Measurements from ENCODE around the gene FCAMR.

The FCAMR gene

DNA sequence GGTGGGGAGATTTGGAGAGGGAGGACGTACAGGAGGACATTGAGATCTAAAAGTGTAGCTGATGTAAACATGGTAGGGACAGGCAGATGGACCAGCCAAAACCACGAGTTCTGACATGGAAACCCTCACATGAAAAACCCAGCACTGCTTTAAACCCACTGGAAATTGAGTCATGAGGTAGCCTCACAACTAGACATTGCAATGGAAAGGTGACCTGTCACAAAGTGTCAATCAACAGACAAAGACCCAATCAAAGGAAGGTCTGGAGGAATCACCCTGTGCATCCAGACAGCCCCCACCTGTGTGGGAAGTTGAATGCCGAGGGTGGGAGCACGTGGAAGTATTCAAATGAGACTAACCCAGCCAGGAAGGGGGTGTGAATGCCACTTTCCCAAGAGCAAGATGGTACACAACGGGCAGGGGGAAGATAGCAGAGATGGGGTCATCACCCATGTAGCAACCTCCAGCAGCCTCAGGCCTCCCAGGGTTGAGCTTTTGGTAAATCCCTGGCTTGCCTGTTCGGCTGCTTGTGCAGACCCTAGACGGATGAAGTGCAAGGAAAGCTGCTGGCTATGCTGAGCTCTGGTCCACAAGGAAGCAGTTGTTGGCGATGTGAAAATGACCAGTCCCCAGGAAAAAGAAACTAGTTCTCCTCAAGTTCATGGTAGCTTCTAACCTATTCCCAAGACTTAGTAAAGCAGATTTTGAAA is 54.1 kb downstream of the FCAMR start:
- 79% methylated on average over 8 of the region's 8 CpGs for WGBS
- Histone ChIP-seq H3K27ac (ENCODE audit: low read depth, low read length) (no peak overlapping the region), H3K9ac (ENCODE audit: low read depth, low read length) (no peak overlapping the region), H3K36me3 (ENCODE audit: insufficient read depth, low read length) (no peaks in the 10 kb centered on the region), H3K27me3 (ENCODE audit: insufficient read depth, low read length) (peaks cover 3% of the 10 kb centered on the region; the same call in 1 of the 2 replicates), H3K4me3 (ENCODE audit: low read length) (no peak overlapping the region), H3K4me1 (ENCODE audit: insufficient read depth, low read length) (no peaks in the 10 kb centered on the region), H3K9me3 (ENCODE audit: insufficient read depth, low read depth, low read length) (no peaks in the 10 kb centered on the region)

DNA sequence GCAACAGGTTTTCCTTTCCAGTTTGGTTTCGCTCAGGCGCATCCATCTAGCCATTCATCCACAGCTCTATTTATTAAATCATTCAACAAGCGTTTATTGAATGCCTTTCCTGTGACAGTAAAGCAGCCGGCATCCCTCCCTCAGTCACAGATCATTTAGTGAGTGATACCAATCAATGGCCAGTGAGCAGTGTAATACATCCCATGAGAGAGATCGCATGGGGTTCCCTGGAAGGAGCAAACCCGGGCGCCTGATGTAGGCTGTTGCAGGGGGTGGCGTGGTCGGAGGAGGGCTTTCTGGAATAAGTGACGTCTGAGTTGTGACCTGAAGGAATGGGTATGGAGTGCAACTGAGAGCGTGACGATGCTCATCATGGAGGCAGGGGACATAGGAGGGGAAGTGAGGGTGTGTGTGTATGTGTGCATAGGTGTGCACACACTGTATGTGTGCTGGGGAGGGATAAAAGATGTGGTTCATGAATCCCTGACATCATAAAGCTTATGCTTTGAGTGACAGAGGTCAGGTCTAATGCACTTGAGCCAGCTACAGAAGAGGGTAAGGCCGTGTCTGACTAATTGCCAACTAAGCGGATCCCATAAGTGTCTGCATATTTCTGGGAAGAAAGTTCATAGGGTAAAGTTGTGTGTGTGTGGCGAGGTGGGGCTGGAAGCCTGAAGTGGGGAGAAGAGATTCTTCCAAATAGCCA is 55.1 kb downstream of the FCAMR start:
- Histone ChIP-seq H3K9ac (ENCODE audit: low read depth, low read length) (no peak overlapping the region), H3K27ac (ENCODE audit: low read depth, low read length) (no peak overlapping the region), H3K27me3 (ENCODE audit: insufficient read depth, low read length) (peaks cover 11% of the 10 kb centered on the region), H3K9me3 (ENCODE audit: insufficient read depth, low read depth, low read length) (no peaks in the 10 kb centered on the region), H3K4me1 (ENCODE audit: insufficient read depth, low read length) (no peaks in the 10 kb centered on the region), H3K4me3 (ENCODE audit: low read length) (no peak overlapping the region), H3K36me3 (ENCODE audit: insufficient read depth, low read length) (no peaks in the 10 kb centered on the region)
- 91% methylated on average over 15 of the region's 15 CpGs for WGBS

DNA sequence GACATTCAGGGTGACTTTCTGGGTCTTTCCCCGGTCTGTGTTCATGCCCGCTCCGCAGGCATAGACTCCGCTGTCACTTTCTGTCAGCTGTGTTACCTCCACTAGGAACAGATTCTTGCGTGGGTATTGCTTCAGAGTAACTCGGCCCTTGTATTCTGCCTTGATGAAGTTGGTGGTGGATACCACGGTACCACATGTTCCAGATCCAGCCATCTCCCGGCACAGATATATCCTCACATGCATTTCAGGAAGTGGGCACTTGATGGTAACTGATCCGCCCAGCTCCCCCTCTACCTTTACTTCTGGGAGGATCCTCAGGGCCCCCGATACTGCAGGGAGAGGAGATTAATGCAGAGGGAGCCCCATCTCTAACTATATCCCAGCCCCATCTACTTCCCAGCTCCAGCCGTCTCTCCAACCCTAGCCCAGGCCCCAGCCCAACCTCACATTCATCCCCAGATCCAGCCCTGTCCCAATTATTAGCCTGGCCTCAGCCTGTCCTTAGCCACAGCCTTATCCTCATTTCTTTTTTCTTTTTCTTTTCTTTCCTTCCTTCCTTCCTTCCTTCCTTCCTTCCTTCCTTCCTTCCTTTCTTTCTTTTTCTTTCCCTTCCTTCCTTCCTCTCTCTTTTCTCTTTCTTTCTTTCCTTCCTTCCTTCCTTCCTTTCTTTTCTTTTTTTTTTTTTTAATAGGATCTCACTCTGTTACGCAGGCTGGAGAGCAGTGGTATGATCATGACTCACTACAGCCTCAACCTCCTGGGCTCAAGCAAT is 56.3 kb downstream of the FCAMR start:
- H3K9ac ChIP-seq (ENCODE audit: low read depth, low read length) = no peak overlapping the region
- H3K9me3 ChIP-seq (ENCODE audit: insufficient read depth, low read depth, low read length) = no peaks in the 10 kb centered on the region
- no peaks in the 10 kb centered on the region for H3K36me3 ChIP-seq (ENCODE audit: insufficient read depth, low read length)
- WGBS = 91% methylated on average over 11 of the region's 12 CpGs
- H3K4me1 ChIP-seq (ENCODE audit: insufficient read depth, low read length) = no peaks in the 10 kb centered on the region
- peaks cover 23% of the 10 kb centered on the region for H3K27me3 ChIP-seq (ENCODE audit: insufficient read depth, low read length)
- no peak overlapping the region for H3K27ac ChIP-seq (ENCODE audit: low read depth, low read length)
- H3K4me3 ChIP-seq (ENCODE audit: low read length) = no peak overlapping the region

DNA sequence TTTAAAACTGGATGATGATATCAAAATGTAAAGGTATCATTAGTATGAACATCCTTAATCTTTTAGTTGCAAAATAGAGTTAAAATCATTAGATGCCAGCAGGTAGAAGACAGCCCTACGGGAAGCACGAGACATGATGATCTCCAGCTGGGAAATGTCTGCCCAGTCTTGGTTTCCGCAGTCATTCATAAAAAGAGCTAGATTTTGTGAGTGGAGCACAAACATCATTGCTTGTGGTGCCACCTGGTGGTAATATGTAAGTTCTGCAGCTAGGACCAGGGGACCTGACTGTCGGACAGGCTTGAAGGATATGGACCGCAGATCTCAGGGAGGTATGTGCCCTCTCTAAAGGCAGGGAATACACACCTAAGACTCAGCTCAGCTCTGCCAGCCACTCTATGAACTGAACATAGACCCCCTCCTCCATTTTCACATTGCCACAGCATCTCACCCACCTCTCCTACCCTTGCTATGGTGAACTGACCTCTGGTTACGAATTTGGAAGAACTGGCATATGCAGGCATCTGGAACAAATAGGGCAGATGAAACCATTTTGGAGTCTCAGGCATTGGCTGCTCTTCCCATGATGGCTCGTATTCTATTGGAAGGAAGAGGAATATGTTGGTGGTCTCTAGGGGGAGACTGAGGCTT is 57.7 kb downstream of the FCAMR start:
- peaks cover 37% of the 10 kb centered on the region for H3K27me3 ChIP-seq (ENCODE audit: insufficient read depth, low read length)
- no peaks in the 10 kb centered on the region for H3K36me3 ChIP-seq (ENCODE audit: insufficient read depth, low read length)
- WGBS = 33% methylated on average over 7 of the region's 7 CpGs
- no peak overlapping the region for H3K4me3 ChIP-seq (ENCODE audit: low read length)
- no peaks in the 10 kb centered on the region for H3K9me3 ChIP-seq (ENCODE audit: insufficient read depth, low read depth, low read length)
- H3K4me1 ChIP-seq (ENCODE audit: insufficient read depth, low read length) = peaks cover 3% of the 10 kb centered on the region; the same call in 1 of the 2 replicates
- no peak overlapping the region for H3K27ac ChIP-seq (ENCODE audit: low read depth, low read length)
- no peak overlapping the region for H3K9ac ChIP-seq (ENCODE audit: low read depth, low read length)

- no peak overlapping the region for H3K4me3 ChIP-seq (ENCODE audit: low read length)
- no peaks in the 10 kb centered on the region for H3K9me3 ChIP-seq (ENCODE audit: insufficient read depth, low read depth, low read length)
- peaks cover 6% of the 10 kb centered on the region; the same call in 1 of the 2 replicates for H3K4me1 ChIP-seq (ENCODE audit: insufficient read depth, low read length)
- no peaks in the 10 kb centered on the region for H3K36me3 ChIP-seq (ENCODE audit: insufficient read depth, low read length)
- no CpG with 5 or more reads among the region's 1 CpG for WGBS
- no peak overlapping the region for H3K9ac ChIP-seq (ENCODE audit: low read depth, low read length)
- H3K27ac ChIP-seq (ENCODE audit: low read depth, low read length) = no peak overlapping the region
- H3K27me3 ChIP-seq (ENCODE audit: insufficient read depth, low read length) = peaks cover 41% of the 10 kb centered on the region
These were observed 59.1 kb downstream of the FCAMR start for GRCh38 chr1:206911064-206911663.

DNA sequence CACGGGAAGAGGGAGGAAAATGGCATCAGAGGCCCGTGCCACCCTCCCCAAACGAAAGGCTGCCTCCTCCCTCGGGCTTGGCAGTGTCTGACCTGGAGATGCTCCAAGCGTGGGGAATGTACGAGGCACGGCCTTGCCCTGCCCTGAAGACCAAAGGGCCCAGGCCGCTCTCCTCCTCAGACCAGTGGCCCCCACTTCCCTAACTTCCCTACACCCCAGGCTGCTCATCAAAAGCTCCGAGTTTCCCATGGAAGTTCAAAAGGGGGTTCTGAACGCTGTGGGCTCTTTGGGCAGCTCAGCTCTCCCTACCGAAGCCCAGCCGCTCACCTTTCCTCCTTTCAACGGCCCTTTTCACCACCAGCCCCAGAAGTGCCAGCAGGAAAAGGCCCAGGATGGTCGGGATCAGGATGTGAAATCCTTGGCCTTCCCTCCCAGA is 60.4 kb downstream of the FCAMR start:
- peak overlapping the region; percentile 30; the same call in 1 of the 2 replicates for H3K9ac ChIP-seq (ENCODE audit: low read depth, low read length)
- WGBS = 18% methylated on average over 14 of the region's 14 CpGs
- peaks cover 6% of the 10 kb centered on the region; the same call in 1 of the 2 replicates for H3K4me1 ChIP-seq (ENCODE audit: insufficient read depth, low read length)
- peaks cover 41% of the 10 kb centered on the region for H3K27me3 ChIP-seq (ENCODE audit: insufficient read depth, low read length)
- no peaks in the 10 kb centered on the region for H3K9me3 ChIP-seq (ENCODE audit: insufficient read depth, low read depth, low read length)
- H3K27ac ChIP-seq (ENCODE audit: low read depth, low read length) = no peak overlapping the region
- H3K4me3 ChIP-seq (ENCODE audit: low read length) = peak overlapping the region; percentile 66
- H3K36me3 ChIP-seq (ENCODE audit: insufficient read depth, low read length) = no peaks in the 10 kb centered on the region

- H3K4me1 ChIP-seq (ENCODE audit: insufficient read depth, low read length) = peaks cover 6% of the 10 kb centered on the region; the same call in 1 of the 2 replicates
- peak overlapping the region; percentile 47 for H3K9ac ChIP-seq (ENCODE audit: low read depth, low read length)
- WGBS = under 1% methylated on average over 69 of the region's 69 CpGs
- no peaks in the 10 kb centered on the region for H3K36me3 ChIP-seq (ENCODE audit: insufficient read depth, low read length)
- no peaks in the 10 kb centered on the region for H3K9me3 ChIP-seq (ENCODE audit: insufficient read depth, low read depth, low read length)
- peaks cover 41% of the 10 kb centered on the region for H3K27me3 ChIP-seq (ENCODE audit: insufficient read depth, low read length)
- no peak overlapping the region for H3K27ac ChIP-seq (ENCODE audit: low read depth, low read length)
- peak overlapping the region; percentile 66 for H3K4me3 ChIP-seq (ENCODE audit: low read length)
These were observed 60.9 kb downstream of the FCAMR start for GRCh38 chr1:206909161-206909882.

DNA sequence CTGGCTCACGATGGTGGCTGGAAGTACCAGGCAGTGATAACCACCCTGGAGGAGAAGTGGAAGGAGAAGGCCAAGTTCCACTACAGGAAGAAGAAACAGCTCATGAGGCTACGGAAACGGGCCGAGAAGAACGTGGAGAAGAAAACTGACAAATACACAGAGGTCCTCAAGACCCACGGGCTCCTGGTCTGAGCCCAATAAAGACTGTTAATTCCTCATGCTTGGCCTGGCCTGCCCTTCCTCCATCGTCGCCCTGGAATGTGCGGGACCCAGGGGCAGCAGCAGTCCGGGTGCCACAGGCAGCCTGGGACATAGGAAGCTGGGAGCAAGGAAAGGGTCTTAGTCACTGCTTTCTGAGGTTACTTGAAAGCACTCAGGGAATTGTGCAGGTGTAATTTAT is 62.2 kb downstream of the FCAMR start:
- Histone ChIP-seq H3K27me3 (ENCODE audit: insufficient read depth, low read length) (peaks cover 41% of the 10 kb centered on the region), H3K27ac (ENCODE audit: low read depth, low read length) (no peak overlapping the region), H3K4me1 (ENCODE audit: insufficient read depth, low read length) (peaks cover 6% of the 10 kb centered on the region; the same call in 1 of the 2 replicates), H3K36me3 (ENCODE audit: insufficient read depth, low read length) (no peaks in the 10 kb centered on the region), H3K9me3 (ENCODE audit: insufficient read depth, low read depth, low read length) (no peaks in the 10 kb centered on the region), H3K9ac (ENCODE audit: low read depth, low read length) (no peak overlapping the region), H3K4me3 (ENCODE audit: low read length) (no peak overlapping the region)
- WGBS = 89% methylated on average over 10 of the region's 10 CpGs

Measured in HUES64 (cell line).